HepG2 (cell line): ENCODE results near the gene LPXN. TPM values are rescaled to one million over a fixed set of nuclear protein-coding genes. Genes with fewer than 3 reads are reported as not detected.

Experiments used
- ATAC-seq: fragments of 200-7000 bp; cut with Tn5 transposase; 3 replicates; pipeline ENCODE4 v1.9.1; 2020; ENCODE audit warnings: mild to moderate bottlenecking, moderate library complexity
- BruUV-seq: library from RNA; stranded (reverse); fragments of 400-500 nt; replicated peaks from 2 replicates; lab custom pipeline; 2021; lab: Mats Ljungman, UMichigan
- CTCF ChIA-PET: fragments of 300-600 bp; formaldehyde crosslinking; extraction: SDS; loops from one replicate; lab custom pipeline; 2021; ENCODE audit warnings: low total read pairs, inconsistent platforms, low intra/inter-chr PET ratio; lab: Yijun Ruan, JAX
- POLR2A ChIA-PET: fragments of 350-600 bp; sonication (Branson Sonifier 250); formaldehyde crosslinking; loops from one replicate; lab custom pipeline; 2020; ENCODE audit warnings: antibody characterized with exemption, inconsistent platforms; lab: Yijun Ruan, JAX
- DNase-seq: peaks from one replicate; pipeline ENCODE4 v3.0.0-alpha.2; 2015; ENCODE audit warnings: low spot score
- FAIRE-seq: peaks from 3 replicates; lab custom pipeline; 2011; peaks lifted over from hg19 to GRCh38; lab: Jason Lieb, UNC
- H2AFZ ChIP-seq: one replicate; pipeline ENCODE4 v1.6.1; 2011; ENCODE audit warnings: low read length, inconsistent platforms
- H3K27ac ChIP-seq: fragments of 300-600 bp; 3 replicates; pipeline ENCODE4 v1.8.0; 2011; ENCODE audit warnings: mixed run types, mild to moderate bottlenecking, mixed read lengths, low read length, inconsistent platforms; ENCODE audit not compliant: insufficient read depth; ENCODE audit errors: extremely low read length
- H3K27me3 ChIP-seq, 2 experiments: fragments of 200-600 bp in 1 of 2; 2 replicates in 1 of 2; 3 replicates in 1 of 2; pipeline versions ENCODE4 v1.6.0 to v1.8.0; 2011; ENCODE audit warnings: low read length in 2 of 2, mild to moderate bottlenecking in 2 of 2, moderate library complexity in 2 of 2, inconsistent platforms in 1 of 2; ENCODE audit not compliant: insufficient read depth in 2 of 2, control insufficient read depth in 1 of 2
- H3K36me3 ChIP-seq, 2 experiments: fragments of 200-600 bp in 1 of 2; replicated peaks in 1 of 2; 2 replicates in 1 of 2; 3 replicates in 1 of 2; pipeline versions ENCODE4 v1.5.1 to v1.8.0; 2011; ENCODE audit warnings: low read length in 2 of 2, inconsistent platforms in 1 of 2; ENCODE audit not compliant: insufficient read depth in 2 of 2, control insufficient read depth in 1 of 2
- H3K4me1 ChIP-seq: 2 replicates; pipeline ENCODE4 v1.5.1; 2012; ENCODE audit warnings: low read length, inconsistent platforms; ENCODE audit not compliant: insufficient read depth
- H3K4me2 ChIP-seq: 2 replicates; pipeline ENCODE4 v1.6.0; 2011; ENCODE audit warnings: low read depth, low read length, inconsistent platforms
- H3K4me3 ChIP-seq, 3 experiments: fragments of 200-600 bp in 1 of 3; sonication (generic), shearing (Covaris generic) in 1 of 3; replicated peaks in 1 of 3; 2 replicates each; pipeline ENCODE4 v1.5.1; 2011 to 2016; ENCODE audit warnings: low read length in 3 of 3, inconsistent platforms in 2 of 3, low read depth in 2 of 3, mild to moderate bottlenecking in 2 of 3, control low read depth in 1 of 3, mixed read lengths in 1 of 3; ENCODE audit not compliant: insufficient read depth in 1 of 3
- H3K79me2 ChIP-seq: one replicate; pipeline ENCODE4 v1.6.1; 2011; ENCODE audit warnings: low read length, inconsistent platforms; ENCODE audit not compliant: insufficient read depth
- H3K9ac ChIP-seq: 2 replicates; pipeline ENCODE4 v1.6.0; 2011; ENCODE audit warnings: mild to moderate bottlenecking, low read depth, low read length, inconsistent platforms; ENCODE audit not compliant: insufficient read depth
- H3K9me3 ChIP-seq: 2 replicates; pipeline ENCODE4 v1.5.1; 2012; ENCODE audit warnings: mild to moderate bottlenecking, low read length
- H4K20me1 ChIP-seq: 2 replicates; pipeline ENCODE4 v1.6.0; 2011; ENCODE audit warnings: inconsistent platforms, mild to moderate bottlenecking, low read length, moderate library complexity; ENCODE audit not compliant: insufficient read depth
- CREB1 ChIP-seq, 2 experiments: fragments of 450-650 bp in 1 of 2; IDR thresholded peaks; 2 replicates each; pipeline ENCODE4 v1.6.1; 2016 to 2017; ENCODE audit warnings: control low read depth in 1 of 2, mild to moderate bottlenecking in 1 of 2, missing compliant biosample characterization in 1 of 2, missing genetic modification characterization in 1 of 2
- GTF2F1 ChIP-seq: fragments of 150-350 bp; IDR thresholded peaks from 2 replicates; pipeline ENCODE4 v1.6.1; 2014; ENCODE audit warnings: low read length
- MXD3 ChIP-seq: IDR thresholded peaks from 2 replicates; pipeline ENCODE4 v1.6.1; 2016; ENCODE audit warnings: mild to moderate bottlenecking, missing biosample characterization, missing genetic modification reagents
- PHF20 ChIP-seq: sonication (generic); formaldehyde crosslinking; IDR thresholded peaks from 2 replicates; pipeline ENCODE4 v1.5.0; 2020; ENCODE audit warnings: mild to moderate bottlenecking, missing genetic modification reagents
- SP4 ChIP-seq: sonication (generic); formaldehyde crosslinking; IDR thresholded peaks from 2 replicates; pipeline ENCODE4 v1.8.1; 2023; ENCODE audit warnings: mild to moderate bottlenecking, missing genetic modification reagents
- STAG1 ChIP-seq: sonication (generic); formaldehyde crosslinking; IDR thresholded peaks from 2 replicates; pipeline ENCODE4 v1.4.0; 2020; ENCODE audit warnings: missing genetic modification reagents
- ZBTB44 ChIP-seq: sonication (generic); formaldehyde crosslinking; IDR thresholded peaks from 2 replicates; pipeline ENCODE4 v1.4.0; 2020; ENCODE audit warnings: missing genetic modification reagents
- ZNF143 ChIP-seq: sonication (generic); formaldehyde crosslinking; IDR thresholded peaks from 2 replicates; pipeline ENCODE4 v1.4.0; 2020; ENCODE audit warnings: missing genetic modification reagents
- ZNF609 ChIP-seq: sonication (generic); formaldehyde crosslinking; IDR thresholded peaks from 2 replicates; pipeline ENCODE4 v1.4.0; 2020; ENCODE audit warnings: mild to moderate bottlenecking, missing genetic modification reagents, borderline replicate concordance
- WGBS: methylation state at CpG from one replicate; pipeline ENCODE4 v1.1.6; 2017; ENCODE audit warnings: low lambda C conversion rate; 5-methylcytosine and 5-hydroxymethylcytosine counted together
- in situ Hi-C: cut with HindIII; loops from 2 replicates; pipeline ENCODE4 v1.10.0; 2017; ENCODE audit warnings: low pct_unique_long_range_greater_than_20kb; ENCODE audit not compliant: extremely low pct_ligation_motif_present
- intact Hi-C: fragments of 100-400 bp; cut with micrococcal nuclease; formaldehyde crosslinking; loops from one replicate; pipeline ENCODE4 v1.10.0; 2022; ENCODE audit not compliant: unreplicated experiment
- polyA plus RNA-seq, 8 experiments: library from polyadenylated mRNA; depleted of rRNA in 3 of 8; stranded (reverse) in 7 of 8; unstranded in 1 of 8; fragments of >200 nt; fragmentation: Illumina TruSeq in 4 of 8; extraction: Trizol in 4 of 8; gene quantifications; 2 replicates each; pipeline versions ENCODE4 v1.2.1 to v1.2.3, GENCODE V29; 2011 to 2016; ENCODE audit warnings: low read depth in 4 of 8, missing spikeins in 1 of 8, mixed read lengths in 1 of 8; ENCODE audit not compliant: insufficient read depth in 1 of 8
- total RNA-seq, 5 experiments: library from RNA; depleted of rRNA; stranded (reverse); fragments of >200 nt; fragmentation: Illumina TruSeq; extraction: Trizol; gene quantifications; 2 replicates each; pipeline ENCODE4 v1.2.3, GENCODE V29; 2016; ENCODE audit warnings: low read depth in 1 of 5

Gene LPXN
- total and polyA plus RNA-seq, 2 of the 13 experiments (the other 11 are each of a cell fraction or from before 2014, with no cell fraction given), result 1.7 to 3.5 TPM

GRCh38 chr11:58579192-58580129 is 3.8 kb upstream of the LPXN start:
- Histone ChIP-seq H3K9ac (peak overlapping the region; percentile 100), H3K36me3 (peaks cover 0 to under 1% of the 10 kb centered on the region in 2 experiments; a peak in 2 of 5 replicates), H2AFZ (no peak overlapping the region), H3K9me3 (no peaks in the 10 kb centered on the region), H3K79me2 (peaks cover 55% of the 10 kb centered on the region), H4K20me1 (peaks cover 31% of the 10 kb centered on the region), H3K4me3 (peak overlapping the region; percentile 82 to 94 (median 84)), H3K4me1 (peaks cover 59% of the 10 kb centered on the region), H3K27ac (peak overlapping the region; percentile 99), H3K4me2 (peak overlapping the region; percentile 92), H3K27me3 (no peaks in the 10 kb centered on the region)
- ChIA-PET CTCF (no interaction called here), POLR2A (interaction anchor here (1.1 kb wide), 1 partner anchor 24 kb away, joined by 3 read pairs; no protein-coding TSS in a partner anchor)
- DNase-seq, result peak; percentile 78
- in situ Hi-C loops (loop anchor here (10.0 kb wide), 1 partner anchor 205 kb away; no protein-coding TSS in a partner anchor), intact Hi-C loops (no loop called here)
- FAIRE-seq, result peak; percentile 57
- no TSS peak for BruUV-seq
- ATAC-seq, result peak; percentile 76
- under 1% methylated on average over 15 of the region's 78 CpGs for WGBS
- TF ChIP-seq CREB1 (IDR thresholded peaks at IDR 0.05) (peak; percentile 50; the same call in 1 of the 2 replicates), CREB1 (CRISPR knock-in tag; IDR thresholded peaks at IDR 0.05) (peak; percentile 45; the same call in 1 of the 2 replicates), ZNF143 (CRISPR knock-in tag) (peak; percentile 63), SP4 (CRISPR knock-in tag) (peak; percentile 62; the same call in 1 of the 2 replicates), ZBTB44 (CRISPR knock-in tag) (no peak), PHF20 (CRISPR knock-in tag) (peak; percentile 76), MXD3 (CRISPR knock-in tag) (peak; percentile 89), STAG1 (CRISPR knock-in tag) (no peak), GTF2F1 (no peak), ZNF609 (CRISPR knock-in tag) (no peak)
